HL-60 (cell line): ENCODE results near the gene CHKB.

ENCODE experiments used
- CTCF ChIP-seq: IDR thresholded peaks from one replicate; pipeline ENCODE4 v1.5.1; 2011; ENCODE audit warnings: low read length, control low read depth, inconsistent platforms; ENCODE audit not compliant: insufficient read depth
- REST ChIP-seq: IDR thresholded peaks from 2 replicates; pipeline ENCODE4 v1.6.1; 2012; ENCODE audit warnings: low read depth; ENCODE audit not compliant: insufficient replicate concordance

GRCh38 chr22:50613291-50613981 is 30.8 kb upstream of the CHKB start:
- TF ChIP-seq CTCF (no peak), REST (no peak)
